ENCODE results near the gene SLC49A4.

The SLC49A4 gene

GRCh38 chr3:122912772-122913538 lies 118.1 kb downstream of the SLC49A4 start:
- ChIA-PET POLR2A (no interaction called here), CTCF (no interaction called here)
- no peak overlapping the region for H3K4me3 ChIP-seq (ENCODE audit: low read depth, low read length)
- DNase-seq (ENCODE audit: low read depth, low spot score): no peak
- TF ChIP-seq CTCF (IDR thresholded peaks at IDR 0.05; ENCODE audit: insufficient read depth, low read length, missing control alignments): no peak

GRCh38 chr3:122913539-122914100 lies 118.8 kb downstream of the SLC49A4 start:
- no peak for TF ChIP-seq CTCF (IDR thresholded peaks at IDR 0.05; ENCODE audit: insufficient read depth, low read length, missing control alignments)
- no peak overlapping the region for H3K4me3 ChIP-seq (ENCODE audit: low read depth, low read length)
- no peak for DNase-seq (ENCODE audit: low read depth, low spot score)
- POLR2A ChIA-PET: no interaction called here
- CTCF ChIA-PET: no interaction called here

- TF ChIP-seq CTCF (IDR thresholded peaks at IDR 0.05; ENCODE audit: insufficient read depth, low read length, missing control alignments): no peak
- POLR2A ChIA-PET: no interaction called here
- CTCF ChIA-PET: interaction anchor here (1.2 kb wide), 1 partner anchor 11 kb away, joined by 3 read pairs; no protein-coding TSS in a partner anchor
- no peak for DNase-seq (ENCODE audit: low read depth, low spot score)
- no peak overlapping the region for H3K4me3 ChIP-seq (ENCODE audit: low read depth, low read length)
Observed at GRCh38 chr3:122915300-122916055, 120.6 kb downstream of the SLC49A4 start.

- TF ChIP-seq CTCF (IDR thresholded peaks at IDR 0.05; ENCODE audit: insufficient read depth, low read length, missing control alignments): no peak
- ChIA-PET CTCF (interaction anchor here (1.2 kb wide), 1 partner anchor 11 kb away, joined by 3 read pairs; no protein-coding TSS in a partner anchor), POLR2A (no interaction called here)
- no peak for DNase-seq (ENCODE audit: low read depth, low spot score)
- H3K4me3 ChIP-seq (ENCODE audit: low read depth, low read length): no peak overlapping the region
Observed at GRCh38 chr3:122916084-122916483, 121.2 kb downstream of the SLC49A4 start.

GRCh38 chr3:122916580-122916979 lies 121.7 kb downstream of the SLC49A4 start:
- POLR2A ChIA-PET: no interaction called here
- DNase-seq (ENCODE audit: low read depth, low spot score): no peak
- TF ChIP-seq CTCF (IDR thresholded peaks at IDR 0.05; ENCODE audit: insufficient read depth, low read length, missing control alignments): no peak
- no peak overlapping the region for H3K4me3 ChIP-seq (ENCODE audit: low read depth, low read length)
- CTCF ChIA-PET: interaction anchor here (1.2 kb wide), 1 partner anchor 12 kb away, joined by 3 read pairs; no protein-coding TSS in a partner anchor

GRCh38 chr3:122917412-122917811 lies 122.5 kb downstream of the SLC49A4 start:
- TF ChIP-seq CTCF (IDR thresholded peaks at IDR 0.05; ENCODE audit: insufficient read depth, low read length, missing control alignments): no peak
- CTCF ChIA-PET: no interaction called here
- DNase-seq (ENCODE audit: low read depth, low spot score): no peak
- POLR2A ChIA-PET: no interaction called here
- H3K4me3 ChIP-seq (ENCODE audit: low read depth, low read length): no peak overlapping the region
